Measurements from ENCODE around the gene EHBP1.
"Not testable (repeated sequence)": the region's sequence is repeated elsewhere in the genome, so short reads cannot be mapped to it uniquely, and the experiment has no call there.

GRCh38 chr2:62749111-62749510, 43.6 kb downstream of the EHBP1 start:
- not testable (repeated sequence) for TF ChIP-seq POLR2A (IDR thresholded peaks at IDR 0.05; ENCODE audit: low read depth, low read length); CTCF (IDR thresholded peaks at IDR 0.05; ENCODE audit: extremely low read depth in 1 of 2, insufficient read depth in 1 of 2, low read depth in 1 of 2, low read length in 2 of 2); POLR2AphosphoS5 (IDR thresholded peaks at IDR 0.05; ENCODE audit: insufficient read depth, low read depth, low read length); GATA2 (IDR thresholded peaks at IDR 0.05; ENCODE audit: insufficient read depth, insufficient read length, low read depth, low read length)
